Loucy (cell line): ENCODE results near the gene ATP8B3.

Source experiments
- H2AFZ ChIP-seq: fragments of 200-600 bp; sonication (generic); 2 replicates; pipeline ENCODE4 v1.6.0; 2016; ENCODE audit warnings: antibody characterized with exemption, mild to moderate bottlenecking, low read length, moderate library complexity
- H3F3A ChIP-seq: fragments of 200-600 bp; 2 replicates; pipeline ENCODE4 v1.6.0; 2016; ENCODE audit warnings: antibody characterized with exemption, low read depth, mild to moderate bottlenecking
- H3K27me3 ChIP-seq: fragments of 200-600 bp; sonication (generic); 2 replicates; pipeline ENCODE4 v1.6.1; 2014; ENCODE audit warnings: low read length, mild to moderate bottlenecking; ENCODE audit not compliant: insufficient read depth, poor library complexity, severe bottlenecking
- H3K36me3 ChIP-seq: fragments of 200-600 bp; sonication (generic); 2 replicates; pipeline ENCODE4 v1.6.1; 2016; ENCODE audit warnings: low read length; ENCODE audit not compliant: insufficient read depth
- H3K4me1 ChIP-seq: fragments of 200-600 bp; sonication (generic); 2 replicates; pipeline ENCODE4 v1.5.1; 2014; ENCODE audit warnings: low read length, mild to moderate bottlenecking; ENCODE audit not compliant: insufficient read depth, poor library complexity, severe bottlenecking
- H3K4me2 ChIP-seq: fragments of 200-600 bp; sonication (generic); 2 replicates; pipeline ENCODE4 v1.6.0; 2014; ENCODE audit warnings: antibody characterized with exemption, low read length, low read depth, mild to moderate bottlenecking; ENCODE audit not compliant: poor library complexity, severe bottlenecking
- H3K4me3 ChIP-seq: fragments of 200-600 bp; sonication (generic); 2 replicates; pipeline ENCODE4 v1.5.1; 2014; ENCODE audit warnings: low read length, mild to moderate bottlenecking, mixed read lengths; ENCODE audit not compliant: poor library complexity, severe bottlenecking
- H3K79me2 ChIP-seq: fragments of 200-600 bp; sonication (generic); 2 replicates; pipeline ENCODE4 v1.6.1; 2014; ENCODE audit warnings: low read length; ENCODE audit not compliant: insufficient read depth
- H3K9ac ChIP-seq: fragments of 200-600 bp; sonication (generic); 2 replicates; pipeline ENCODE4 v1.6.0; 2014; ENCODE audit warnings: mild to moderate bottlenecking, low read depth, low read length, moderate library complexity; ENCODE audit not compliant: poor library complexity, severe bottlenecking
- H3K9me2 ChIP-seq: fragments of 200-600 bp; sonication (generic); replicated peaks from 2 replicates; pipeline ENCODE4 v1.6.1; 2016; ENCODE audit warnings: low read depth, low read length, mixed read lengths
- H3K9me3 ChIP-seq: fragments of 200-600 bp; sonication (generic); 2 replicates; pipeline ENCODE4 v1.6.1; 2014; ENCODE audit warnings: mild to moderate bottlenecking, antibody characterized with exemption, low read length, low read depth; ENCODE audit not compliant: insufficient read depth
- H4K20me1 ChIP-seq: fragments of 200-600 bp; sonication (generic); 2 replicates; pipeline ENCODE4 v1.6.0; 2014; ENCODE audit warnings: antibody characterized with exemption, low read length, mild to moderate bottlenecking; ENCODE audit not compliant: insufficient read depth, poor library complexity, severe bottlenecking
- EZH2phosphoT487 ChIP-seq: fragments of 200-600 bp; IDR thresholded peaks from 2 replicates; pipeline ENCODE4 v1.6.1; 2018; ENCODE audit warnings: antibody characterized with exemption, mild to moderate bottlenecking, moderate library complexity, borderline replicate concordance
- TF ChIP-seq, protein P1 (sequence below): fragments of 200-600 bp; sonication (generic); conservative IDR thresholded peaks from 2 replicates; pipeline ENCODE4 v1.5.1; 2014; ENCODE audit warnings: mild to moderate bottlenecking, antibody characterized with exemption, low read length

ATP8B3 gene

DNA sequence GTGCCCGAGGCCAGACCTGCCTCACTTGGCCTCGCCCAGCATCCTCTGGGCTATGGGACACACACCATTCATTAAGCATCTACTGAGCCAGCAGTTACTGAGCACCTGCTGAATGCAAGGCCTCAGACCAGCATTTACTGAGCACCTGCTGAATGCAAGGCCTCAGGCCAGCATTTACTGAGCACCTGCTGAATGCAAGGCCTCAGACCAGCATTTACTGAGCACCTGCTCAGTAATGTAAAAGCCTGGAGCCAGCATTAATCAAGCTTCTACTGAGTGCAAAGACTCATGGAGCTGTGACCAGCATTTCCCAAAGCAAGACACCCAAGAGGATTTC, 3.7 kb downstream of the ATP8B3 start:
- H3K27me3 ChIP-seq, result no peaks in the 10 kb centered on the region
- no peaks in the 10 kb centered on the region for H4K20me1 ChIP-seq
- H3F3A ChIP-seq, result no peaks in the 10 kb centered on the region
- TF ChIP-seq EZH2phosphoT487, result no peak
- TF ChIP-seq, protein P1, sequence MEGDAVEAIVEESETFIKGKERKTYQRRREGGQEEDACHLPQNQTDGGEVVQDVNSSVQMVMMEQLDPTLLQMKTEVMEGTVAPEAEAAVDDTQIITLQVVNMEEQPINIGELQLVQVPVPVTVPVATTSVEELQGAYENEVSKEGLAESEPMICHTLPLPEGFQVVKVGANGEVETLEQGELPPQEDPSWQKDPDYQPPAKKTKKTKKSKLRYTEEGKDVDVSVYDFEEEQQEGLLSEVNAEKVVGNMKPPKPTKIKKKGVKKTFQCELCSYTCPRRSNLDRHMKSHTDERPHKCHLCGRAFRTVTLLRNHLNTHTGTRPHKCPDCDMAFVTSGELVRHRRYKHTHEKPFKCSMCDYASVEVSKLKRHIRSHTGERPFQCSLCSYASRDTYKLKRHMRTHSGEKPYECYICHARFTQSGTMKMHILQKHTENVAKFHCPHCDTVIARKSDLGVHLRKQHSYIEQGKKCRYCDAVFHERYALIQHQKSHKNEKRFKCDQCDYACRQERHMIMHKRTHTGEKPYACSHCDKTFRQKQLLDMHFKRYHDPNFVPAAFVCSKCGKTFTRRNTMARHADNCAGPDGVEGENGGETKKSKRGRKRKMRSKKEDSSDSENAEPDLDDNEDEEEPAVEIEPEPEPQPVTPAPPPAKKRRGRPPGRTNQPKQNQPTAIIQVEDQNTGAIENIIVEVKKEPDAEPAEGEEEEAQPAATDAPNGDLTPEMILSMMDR, result no peak
- no peak overlapping the region for H3K9ac ChIP-seq
- no peaks in the 10 kb centered on the region for H3K9me3 ChIP-seq
- peaks cover 9% of the 10 kb centered on the region; the same call in 1 of the 2 replicates for H3K36me3 ChIP-seq
- H2AFZ ChIP-seq, result no peak overlapping the region
- H3K4me2 ChIP-seq, result no peak overlapping the region
- peaks cover 16% of the 10 kb centered on the region; the same call in 1 of the 2 replicates for H3K79me2 ChIP-seq
- no peak overlapping the region for H3K4me3 ChIP-seq
- H3K4me1 ChIP-seq, result peaks cover 18% of the 10 kb centered on the region
- no peaks in the 10 kb centered on the region for H3K9me2 ChIP-seq

DNA sequence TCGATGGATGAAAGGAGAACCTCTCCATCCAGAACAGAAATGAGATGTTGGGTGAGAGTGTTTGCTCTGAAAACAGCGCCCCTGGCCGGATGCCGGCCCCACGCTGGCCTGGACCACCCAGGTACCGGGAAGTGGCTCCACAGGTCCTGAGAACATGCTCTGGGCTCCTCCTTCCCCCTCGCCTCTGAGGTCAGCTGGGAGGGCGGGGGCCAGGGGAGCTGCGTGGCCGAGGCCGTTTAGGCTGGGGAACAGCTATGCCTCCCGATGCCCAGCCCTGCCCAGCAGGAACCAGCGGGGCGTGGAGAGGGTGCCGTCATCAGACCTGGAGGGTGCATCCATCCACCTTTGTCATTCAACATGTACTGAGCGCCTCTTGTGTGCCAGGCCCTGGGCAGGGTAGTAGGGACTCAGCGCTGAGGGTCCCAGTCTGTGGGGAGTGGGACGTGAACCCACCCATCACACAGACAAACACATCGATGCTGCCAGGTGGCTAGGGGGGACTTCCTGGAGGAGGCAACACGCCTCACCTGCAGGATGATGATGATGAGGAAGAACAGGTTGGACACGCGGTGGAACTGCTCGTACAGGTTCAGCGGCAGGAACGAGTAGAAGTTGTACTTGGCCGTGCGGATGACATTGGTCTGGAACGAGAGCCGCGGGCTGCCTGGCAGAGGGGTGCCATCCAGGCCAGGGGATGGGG, 4.2 kb downstream of the ATP8B3 start:
- H3K27me3 ChIP-seq, result no peaks in the 10 kb centered on the region

DNA sequence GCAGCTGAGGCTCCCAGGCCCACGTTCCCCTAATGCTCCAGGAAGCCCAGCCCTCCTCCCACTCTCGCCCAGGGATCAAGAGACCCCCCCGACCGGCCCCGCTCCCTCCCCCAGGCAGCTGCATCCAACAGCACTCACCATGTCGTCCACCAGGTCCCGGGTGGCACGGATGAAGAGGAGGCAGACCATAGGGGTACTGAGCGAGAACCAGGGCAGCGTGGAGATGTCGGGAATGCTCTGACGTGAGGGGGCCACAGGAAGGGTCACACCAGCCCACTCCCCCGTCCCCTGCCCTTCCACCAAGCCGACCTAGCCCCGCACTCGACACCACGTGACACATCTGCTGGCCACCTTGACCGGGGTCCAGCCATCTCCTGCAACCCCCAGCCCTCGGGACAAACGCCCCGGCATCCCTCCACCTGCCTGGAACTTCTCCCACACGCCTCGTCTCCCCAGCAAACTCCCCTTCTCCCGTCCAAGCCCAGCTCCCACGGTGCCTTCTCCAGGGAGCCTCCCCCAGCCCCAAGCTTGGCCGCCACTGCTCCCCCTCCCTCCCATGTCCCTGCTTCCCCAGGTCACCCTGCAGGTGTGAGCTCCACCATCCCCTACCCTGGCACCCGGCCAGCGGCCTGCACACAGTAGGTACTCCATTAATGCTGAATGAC, 4.9 kb downstream of the ATP8B3 start:
- Histone ChIP-seq H3K9me3 (no peaks in the 10 kb centered on the region), H3K4me1 (peaks cover 14% of the 10 kb centered on the region), H3K9me2 (no peaks in the 10 kb centered on the region), H3K4me2 (no peak overlapping the region), H3F3A (no peaks in the 10 kb centered on the region), H3K9ac (no peak overlapping the region), H3K36me3 (peaks cover 9% of the 10 kb centered on the region; the same call in 1 of the 2 replicates), H3K27me3 (no peaks in the 10 kb centered on the region), H3K4me3 (no peak overlapping the region), H2AFZ (no peak overlapping the region), H3K79me2 (peaks cover 16% of the 10 kb centered on the region; the same call in 1 of the 2 replicates), H4K20me1 (no peaks in the 10 kb centered on the region)
- TF ChIP-seq, protein P1, result no peak
- TF ChIP-seq EZH2phosphoT487, result no peak

More for the DNA sequence above, 4.2 kb downstream of the ATP8B3 start:
- Histone ChIP-seq H3K9me3 (no peaks in the 10 kb centered on the region), H3K36me3 (peaks cover 9% of the 10 kb centered on the region; the same call in 1 of the 2 replicates), H3F3A (no peaks in the 10 kb centered on the region), H3K9ac (no peak overlapping the region), H3K4me3 (no peak overlapping the region), H3K79me2 (peaks cover 16% of the 10 kb centered on the region; the same call in 1 of the 2 replicates), H2AFZ (no peak overlapping the region), H3K4me1 (peaks cover 14% of the 10 kb centered on the region), H4K20me1 (no peaks in the 10 kb centered on the region), H3K9me2 (no peaks in the 10 kb centered on the region), H3K4me2 (no peak overlapping the region)
- TF ChIP-seq, protein P1, result no peak
- TF ChIP-seq EZH2phosphoT487, result no peak
